Hepatocyte (in vitro differentiated cells): ENCODE data around the gene HMG20A. TPM values are rescaled to one million over a fixed set of nuclear protein-coding genes. Genes with fewer than 3 reads are reported as not detected.
A peak's percentile ranks its signal among the peaks of the same experiment; 100 is the strongest.

ENCODE experiments used
- DNase-seq: peaks from one replicate; pipeline ENCODE4 v3.0.0-alpha.2; 2016; ENCODE audit warnings: low spot score
- H2AFZ ChIP-seq: fragments of 200-600 bp; sonication (generic); 2 replicates; pipeline ENCODE4 v1.6.0; 2016; ENCODE audit warnings: antibody characterized with exemption, mild to moderate bottlenecking
- H3K27ac ChIP-seq: fragments of 200-600 bp; sonication (generic); 2 replicates; pipeline ENCODE4 v1.5.1; 2016; ENCODE audit warnings: mild to moderate bottlenecking
- H3K27me3 ChIP-seq: fragments of 200-600 bp; sonication (generic); 2 replicates; pipeline ENCODE4 v1.6.1; 2016
- H3K36me3 ChIP-seq: fragments of 200-600 bp; sonication (generic); replicated peaks from 2 replicates; pipeline ENCODE4 v1.5.1; 2016; ENCODE audit warnings: low read depth; ENCODE audit not compliant: insufficient read depth
- H3K4me1 ChIP-seq: fragments of 200-600 bp; sonication (generic); 2 replicates; pipeline ENCODE4 v1.5.1; 2016; ENCODE audit warnings: mild to moderate bottlenecking, moderate library complexity; ENCODE audit not compliant: insufficient read depth
- H3K4me2 ChIP-seq: fragments of 200-600 bp; sonication (generic); 2 replicates; pipeline ENCODE4 v1.6.0; 2016
- H3K4me3 ChIP-seq: fragments of 200-600 bp; sonication (generic); 2 replicates; pipeline ENCODE4 v1.5.1; 2016; ENCODE audit warnings: mild to moderate bottlenecking
- H3K79me2 ChIP-seq: fragments of 200-600 bp; sonication (generic); 2 replicates; pipeline ENCODE4 v1.6.0; 2017; ENCODE audit warnings: mild to moderate bottlenecking
- H3K9me2 ChIP-seq: fragments of 200-600 bp; sonication (generic); replicated peaks from 2 replicates; pipeline ENCODE4 v1.6.0; 2017; ENCODE audit warnings: mild to moderate bottlenecking; ENCODE audit not compliant: insufficient read depth
- H3K9me3 ChIP-seq: fragments of 200-600 bp; sonication (generic); 2 replicates; pipeline ENCODE4 v1.5.1; 2016; ENCODE audit warnings: low read depth, mild to moderate bottlenecking
- H4K20me1 ChIP-seq: fragments of 200-600 bp; sonication (generic); 2 replicates; pipeline ENCODE4 v1.6.0; 2016; ENCODE audit warnings: mild to moderate bottlenecking; ENCODE audit not compliant: insufficient read depth, poor library complexity, severe bottlenecking
- CTCF ChIP-seq: fragments of 200-600 bp; sonication (generic); IDR thresholded peaks from 2 replicates; pipeline ENCODE4 v1.5.1; 2016; ENCODE audit warnings: antibody characterized with exemption, mild to moderate bottlenecking; ENCODE audit not compliant: poor library complexity
- EZH2 ChIP-seq: fragments of 200-600 bp; sonication (generic); IDR thresholded peaks from 2 replicates; pipeline ENCODE4 v1.6.1; 2016; ENCODE audit warnings: antibody characterized with exemption, mild to moderate bottlenecking, borderline replicate concordance
- EZH2phosphoT487 ChIP-seq: fragments of 200-600 bp; sonication (generic); IDR thresholded peaks from one replicate; pipeline ENCODE4 v1.6.1; 2018; ENCODE audit warnings: antibody characterized with exemption, mild to moderate bottlenecking, low read depth, moderate library complexity; ENCODE audit not compliant: unreplicated experiment, severe bottlenecking
- WGBS: methylation state at CpG from one replicate; pipeline ENCODE4 v1.1.6; 2016; ENCODE audit warnings: low lambda C conversion rate; ENCODE audit errors: missing lambda C conversion rate; 5-methylcytosine and 5-hydroxymethylcytosine counted together
- polyA plus RNA-seq: library from polyadenylated mRNA; unstranded; fragments of >200 nt; fragmentation: Nextera tagmentation; extraction: Ambion mirVana; gene quantifications from 2 replicates; pipeline ENCODE4 v1.2.1, GENCODE V29; 2016
- total RNA-seq: library from RNA; depleted of rRNA; stranded (reverse); fragments of >200 nt; gene quantifications from 2 replicates; pipeline ENCODE4 v1.2.3, GENCODE V29; 2014

The HMG20A gene
- total and polyA plus RNA-seq, 2 experiments from 2014 or later = 20.3 to 35.0 TPM

GRCh38 chr15:77417602-77418001 is 3.1 kb upstream of the HMG20A start:
- H3K27me3 ChIP-seq = no peaks in the 10 kb centered on the region
- no peak overlapping the region for H3K4me3 ChIP-seq
- no peaks in the 10 kb centered on the region for H3K9me2 ChIP-seq
- H3K27ac ChIP-seq = no peak overlapping the region
- no peak for DNase-seq
- H3K79me2 ChIP-seq = peaks cover 83% of the 10 kb centered on the region
- no peak overlapping the region for H2AFZ ChIP-seq
- H4K20me1 ChIP-seq = peaks cover 8% of the 10 kb centered on the region
- peaks cover 4% of the 10 kb centered on the region for H3K4me1 ChIP-seq
- no peaks in the 10 kb centered on the region for H3K36me3 ChIP-seq
- 50% methylated on average over 3 of the region's 3 CpGs for WGBS
- no peak for TF ChIP-seq CTCF
- no peak for TF ChIP-seq EZH2phosphoT487
- H3K9me3 ChIP-seq = no peaks in the 10 kb centered on the region
- H3K4me2 ChIP-seq = peak overlapping the region; percentile 78

- Histone ChIP-seq H3K79me2 (peaks cover 83% of the 10 kb centered on the region), H3K4me2 (peak overlapping the region; percentile 78), H3K9me2 (no peaks in the 10 kb centered on the region), H3K4me3 (peak overlapping the region; percentile 72), H3K36me3 (no peaks in the 10 kb centered on the region), H3K4me1 (peaks cover 4% of the 10 kb centered on the region), H3K27me3 (no peaks in the 10 kb centered on the region), H4K20me1 (peaks cover 15% of the 10 kb centered on the region), H3K27ac (peak overlapping the region; percentile 96), H2AFZ (peak overlapping the region; percentile 48), H3K9me3 (no peaks in the 10 kb centered on the region)
- TF ChIP-seq EZH2 (no peak), CTCF (no peak), EZH2phosphoT487 (no peak)
- 49% methylated on average over 8 of the region's 8 CpGs for WGBS
- DNase-seq = no peak
Observed at GRCh38 chr15:77418391-77418965, 2.2 kb upstream of the HMG20A start.

- Histone ChIP-seq H3K9me2 (no peaks in the 10 kb centered on the region), H2AFZ (peak overlapping the region; percentile 48), H3K27ac (peak overlapping the region; percentile 96), H4K20me1 (peaks cover 15% of the 10 kb centered on the region), H3K27me3 (no peaks in the 10 kb centered on the region), H3K4me1 (peaks cover 4% of the 10 kb centered on the region), H3K4me3 (peak overlapping the region; percentile 72), H3K79me2 (peaks cover 83% of the 10 kb centered on the region), H3K36me3 (no peaks in the 10 kb centered on the region), H3K4me2 (peak overlapping the region; percentile 78), H3K9me3 (no peaks in the 10 kb centered on the region)
- no peak for TF ChIP-seq EZH2
- TF ChIP-seq CTCF = peak; percentile 44
- TF ChIP-seq EZH2phosphoT487 = no peak
- 2% methylated on average over 41 of the region's 72 CpGs for WGBS
- peak; percentile 66 for DNase-seq
Observed at GRCh38 chr15:77418966-77419835, 1.5 kb upstream of the HMG20A start.
